HG03520 (cell line): ENCODE results near the gene PTPN3.
A peak's percentile ranks its signal among the peaks of the same experiment; 100 is the strongest.

ENCODE experiments used
- ATAC-seq: cut with Tn5 transposase; IDR thresholded peaks from one replicate; pipeline ENCODE4 v1.9.1; 2021; ENCODE audit warnings: mild to moderate bottlenecking, moderate library complexity; ENCODE audit not compliant: unreplicated experiment

PTPN3 gene

GRCh38 chr9:109428854-109429253 is 69.3 kb downstream of the PTPN3 start:
- no peak for ATAC-seq

GRCh38 chr9:109427886-109428285 is 70.2 kb downstream of the PTPN3 start:
- ATAC-seq = no peak

DNA sequence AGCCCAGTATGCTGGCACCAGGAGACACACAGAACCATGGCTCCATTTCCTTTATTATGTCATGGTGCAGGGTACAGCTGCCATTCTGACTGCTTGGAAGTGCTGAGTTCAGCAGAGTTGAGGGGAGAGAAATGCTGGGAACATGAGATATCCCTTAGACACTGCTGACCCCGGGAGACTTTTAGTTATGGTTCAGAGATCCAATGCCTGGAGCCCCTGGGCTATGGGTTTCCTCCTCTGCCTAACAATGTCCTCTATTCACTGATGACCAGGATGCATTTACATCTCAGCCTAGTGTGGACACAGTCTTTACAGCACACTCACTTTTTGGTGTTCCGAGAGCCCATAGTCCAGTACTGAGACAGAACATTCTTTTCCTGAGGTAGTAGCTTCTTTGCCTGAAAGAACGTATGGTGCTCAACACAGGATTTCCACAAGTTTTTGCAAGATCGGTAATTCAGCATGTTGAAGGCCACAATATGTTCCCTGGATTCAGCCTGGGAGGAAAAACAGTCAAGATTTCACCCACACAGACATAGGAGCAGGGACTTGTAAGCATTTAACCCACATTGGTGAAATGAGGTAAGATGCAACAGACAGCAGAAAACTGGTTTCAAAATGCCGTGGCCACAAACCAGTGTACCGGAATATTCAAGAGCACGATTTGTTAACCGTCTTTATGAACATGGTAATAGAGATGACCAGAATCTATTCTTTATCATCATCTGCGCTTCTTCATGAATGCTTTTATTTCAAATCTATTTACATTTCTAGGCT is 71.3 kb downstream of the PTPN3 start:
- ATAC-seq = no peak

- no peak for ATAC-seq
Measured at GRCh38 chr9:109424618-109425017, 73.5 kb downstream of the PTPN3 start.

DNA sequence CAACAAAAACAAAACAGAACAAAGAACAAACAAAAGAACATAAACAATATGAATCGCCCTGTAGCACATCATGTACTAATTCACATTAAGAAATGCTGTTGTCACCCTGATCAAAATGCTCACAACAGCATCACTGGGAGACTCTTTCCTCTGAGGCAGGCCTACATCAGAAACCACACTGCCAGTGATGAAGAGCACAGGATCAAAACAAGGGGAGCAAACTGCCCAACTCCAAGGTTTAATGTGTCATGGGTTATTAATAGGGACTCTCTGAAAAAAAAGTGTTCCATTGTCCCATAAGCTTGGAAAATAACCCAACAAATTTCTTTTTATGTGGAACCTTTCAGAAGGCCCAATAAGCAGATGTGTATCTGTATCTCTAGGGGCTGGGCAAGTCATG is 74.2 kb downstream of the PTPN3 start:
- ATAC-seq = no peak

DNA sequence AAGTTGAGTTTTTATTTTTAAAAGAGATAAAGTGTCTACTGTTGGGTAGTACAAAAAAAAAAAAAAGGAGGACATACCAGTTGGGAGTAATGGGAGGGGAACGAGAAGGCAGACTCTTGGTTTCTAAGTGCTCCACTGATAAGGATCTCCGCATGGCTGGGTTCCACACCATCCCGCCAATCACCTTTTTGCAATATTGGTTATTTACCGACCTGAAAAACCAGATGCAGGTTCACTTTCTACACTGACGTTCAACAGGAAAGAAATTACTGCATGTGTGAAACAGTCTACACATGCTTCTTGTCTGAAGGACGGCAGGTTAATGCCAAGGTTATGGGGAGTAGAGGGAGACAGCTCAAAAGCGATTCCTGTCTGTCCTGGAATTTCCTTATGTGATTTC is 75.5 kb downstream of the PTPN3 start:
- peak; percentile 73 for ATAC-seq

DNA sequence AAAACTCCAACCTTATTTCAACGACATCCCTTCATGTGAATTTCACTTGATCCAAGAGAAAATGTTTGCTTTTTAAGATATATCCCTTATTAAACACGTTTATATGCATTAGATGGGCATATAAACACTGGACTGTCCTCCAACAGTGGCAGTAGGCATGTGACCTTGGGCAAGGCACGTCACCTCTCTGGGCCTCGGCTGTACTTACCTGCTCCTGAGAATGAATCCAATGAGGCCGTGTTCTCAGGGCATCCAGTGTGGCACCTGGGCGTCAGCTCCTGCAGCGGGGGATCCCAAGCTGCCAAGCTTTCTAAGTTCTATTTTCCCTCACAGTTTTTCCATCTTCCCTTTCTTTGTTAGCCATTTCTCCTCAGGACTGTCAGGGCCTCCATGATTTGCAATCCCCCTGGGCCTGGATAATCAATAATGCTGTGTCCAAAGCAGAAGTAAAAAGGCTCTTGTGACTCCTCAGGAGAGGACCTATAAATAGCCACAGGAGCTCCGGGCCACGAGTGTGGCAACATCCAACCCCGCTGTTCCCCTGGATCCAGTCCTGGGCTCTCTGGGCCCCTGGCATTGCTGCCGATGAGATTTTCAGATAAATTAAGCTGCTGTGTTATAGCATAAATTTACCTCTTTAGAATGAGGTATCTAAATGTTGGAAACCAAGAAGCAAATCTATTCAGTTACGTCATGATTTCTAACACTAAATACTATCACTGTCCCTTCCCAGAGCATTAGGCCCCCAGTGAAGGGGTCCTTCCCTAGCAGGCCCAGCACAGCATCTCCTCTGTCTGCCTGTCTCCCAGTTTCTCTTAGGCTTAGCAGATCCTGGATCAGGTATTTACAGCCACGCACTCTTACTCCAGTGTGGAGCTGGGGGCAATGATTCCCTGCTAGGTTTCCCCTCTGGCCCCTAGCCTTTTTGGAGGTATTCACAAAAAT is 76.8 kb downstream of the PTPN3 start:
- no peak for ATAC-seq

DNA sequence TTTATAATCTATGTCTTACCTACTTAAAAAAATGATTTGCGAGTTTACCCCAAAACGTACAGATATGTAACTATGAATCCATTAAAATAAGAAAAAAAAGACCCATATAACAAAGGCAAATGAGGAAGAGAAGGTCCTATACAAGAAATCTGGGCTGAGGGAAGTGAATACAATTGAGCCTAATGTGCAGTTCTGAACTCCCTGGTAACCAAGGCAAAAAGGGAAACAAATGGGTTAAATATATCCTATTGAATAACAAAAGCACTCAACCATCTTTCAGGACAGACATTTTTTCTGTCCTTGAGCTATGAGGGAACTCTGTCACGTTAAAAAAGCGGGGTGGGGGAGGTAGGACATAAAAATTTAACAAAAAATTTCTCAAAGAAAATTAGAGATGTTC is 78.6 kb downstream of the PTPN3 start:
- ATAC-seq = no peak

DNA sequence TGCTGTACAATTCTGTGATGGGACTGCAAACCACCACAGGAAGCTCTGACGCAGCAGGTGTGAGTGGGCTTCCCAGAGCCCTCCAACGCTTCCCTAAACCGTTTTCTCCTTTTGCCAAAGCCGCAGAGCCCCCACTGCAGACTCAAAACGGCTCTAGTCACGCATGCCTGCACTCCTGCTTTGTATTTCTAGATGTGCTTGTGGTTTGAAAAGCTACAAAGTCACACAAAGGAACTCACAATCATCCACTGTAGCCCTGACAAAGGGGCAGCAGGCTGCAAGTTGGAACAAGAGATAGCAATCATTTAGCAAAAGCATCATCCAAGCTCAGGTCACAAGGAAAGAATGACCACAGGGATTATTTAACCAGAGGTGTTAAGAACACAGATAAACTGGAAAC is 79.3 kb downstream of the PTPN3 start:
- ATAC-seq = no peak

DNA sequence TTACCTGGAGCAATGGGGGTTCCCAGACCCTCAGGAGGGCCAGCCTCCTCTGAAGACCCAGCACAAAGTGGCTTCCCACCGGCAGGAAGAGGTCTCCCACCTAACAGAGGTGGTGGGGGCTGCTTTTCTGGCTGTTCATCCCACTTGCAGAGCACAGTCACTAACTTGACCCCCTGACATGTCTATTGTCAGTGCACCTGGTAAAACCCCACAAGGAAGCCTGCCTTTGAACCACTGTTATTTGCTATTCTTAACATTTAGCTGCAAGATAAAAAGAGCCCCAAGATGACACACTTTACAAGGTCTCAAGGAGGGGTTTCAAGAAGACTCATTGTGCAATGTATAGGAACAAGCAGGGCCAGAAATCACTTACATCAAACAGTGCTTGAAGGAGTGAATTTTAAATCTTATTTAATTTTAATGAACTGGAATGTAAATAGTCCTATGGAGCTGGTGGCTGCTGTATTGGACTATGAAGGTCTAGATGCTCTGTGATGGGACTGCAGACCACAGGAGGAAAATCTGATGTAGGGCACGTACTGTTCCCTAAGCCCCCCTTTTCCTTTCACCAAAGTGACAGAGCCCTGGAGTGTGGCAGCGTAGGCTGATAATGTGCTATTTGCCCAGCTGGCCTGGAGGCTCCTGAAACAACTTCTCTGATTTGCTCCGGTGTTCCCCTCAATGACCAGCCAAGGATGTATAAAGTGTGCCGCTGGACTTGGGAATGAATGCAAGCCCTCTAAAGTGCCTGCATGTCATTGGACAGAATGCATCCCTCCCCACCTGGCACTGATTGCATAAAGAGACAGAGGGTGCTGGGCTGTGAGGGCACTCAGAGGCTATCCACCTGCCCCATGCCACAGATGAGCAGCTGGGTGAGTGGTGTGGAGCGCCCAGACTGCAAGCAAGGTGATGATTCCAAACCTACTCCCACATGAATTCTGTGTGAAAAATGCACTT is 80.2 kb downstream of the PTPN3 start:
- no peak for ATAC-seq

DNA sequence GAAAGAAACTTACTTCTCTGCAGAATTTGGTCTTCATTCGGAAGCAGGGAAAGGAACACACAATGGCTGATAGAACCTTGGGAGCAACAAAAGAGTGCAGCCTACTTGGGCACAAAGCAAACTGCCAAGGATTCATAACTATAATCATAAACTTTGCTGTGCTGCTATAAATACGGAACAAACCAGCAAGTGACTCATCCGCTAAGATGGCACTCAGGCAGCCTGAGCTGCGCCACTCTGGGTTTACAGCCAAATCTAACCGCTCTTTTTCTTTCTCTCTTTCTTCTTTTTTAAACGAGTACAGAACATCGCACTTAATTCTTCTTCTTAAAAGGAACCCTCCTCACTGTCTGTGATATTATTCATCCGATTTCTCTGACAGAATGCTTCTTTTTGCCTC is 81.1 kb downstream of the PTPN3 start:
- no peak for ATAC-seq

DNA sequence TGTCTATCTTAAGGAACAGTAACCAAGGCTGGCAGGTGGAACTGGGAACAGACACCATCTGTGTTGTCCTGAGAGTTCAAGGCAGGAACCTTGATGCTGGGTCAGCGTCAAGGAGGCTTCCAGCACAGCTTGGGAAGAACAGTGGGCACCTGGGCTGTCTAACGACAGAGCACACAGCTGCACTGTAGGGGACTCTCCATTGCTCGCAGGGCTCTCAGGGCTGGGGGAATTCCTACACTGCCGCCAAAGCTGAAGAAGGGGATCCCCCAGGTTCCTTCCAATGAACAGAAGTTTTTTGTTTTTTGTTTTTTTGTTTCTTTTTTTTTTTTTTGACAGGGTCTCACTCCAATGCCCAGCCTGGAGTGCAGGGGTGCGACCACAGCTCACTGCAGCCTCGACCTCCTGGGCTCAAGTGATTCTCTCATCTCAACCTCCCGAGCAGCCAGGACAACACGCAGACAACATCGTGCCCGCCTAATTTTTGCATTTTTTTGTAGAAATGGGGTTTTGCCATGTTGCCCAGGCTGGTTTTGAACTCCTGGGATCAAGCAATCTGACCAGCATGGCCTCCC is 81.9 kb downstream of the PTPN3 start:
- no peak for ATAC-seq

DNA sequence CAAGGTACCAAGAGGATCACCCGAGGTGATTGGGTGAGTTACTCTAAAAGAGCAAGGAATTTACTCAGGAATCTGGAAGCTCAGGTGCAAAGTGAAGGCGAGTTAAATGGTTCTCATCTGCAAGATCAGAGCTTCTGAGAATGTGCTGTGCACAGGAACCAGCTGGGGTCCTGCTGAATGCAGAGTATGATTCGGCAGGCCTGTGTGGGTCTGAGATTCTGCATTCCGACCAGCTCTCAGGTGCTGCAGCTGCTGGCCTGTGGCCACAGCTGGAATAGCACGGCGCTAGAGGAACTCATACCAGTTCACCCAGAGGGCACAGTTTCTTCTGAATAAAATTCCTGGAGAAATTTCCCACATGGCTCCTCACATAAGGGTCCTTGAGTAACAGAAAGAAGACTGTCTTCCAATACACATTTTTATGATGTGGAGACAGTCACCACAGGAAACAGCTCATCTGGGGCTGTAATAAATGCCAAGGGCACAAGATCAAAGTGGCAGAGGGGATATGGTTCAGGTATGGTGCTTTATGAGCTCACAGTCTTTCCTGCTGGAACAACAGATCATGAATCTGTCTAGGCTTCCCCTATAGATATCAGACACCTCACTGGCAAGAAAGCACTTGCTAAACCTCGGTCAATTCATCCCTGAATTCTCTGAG is 83.9 kb downstream of the PTPN3 start:
- no peak for ATAC-seq

DNA sequence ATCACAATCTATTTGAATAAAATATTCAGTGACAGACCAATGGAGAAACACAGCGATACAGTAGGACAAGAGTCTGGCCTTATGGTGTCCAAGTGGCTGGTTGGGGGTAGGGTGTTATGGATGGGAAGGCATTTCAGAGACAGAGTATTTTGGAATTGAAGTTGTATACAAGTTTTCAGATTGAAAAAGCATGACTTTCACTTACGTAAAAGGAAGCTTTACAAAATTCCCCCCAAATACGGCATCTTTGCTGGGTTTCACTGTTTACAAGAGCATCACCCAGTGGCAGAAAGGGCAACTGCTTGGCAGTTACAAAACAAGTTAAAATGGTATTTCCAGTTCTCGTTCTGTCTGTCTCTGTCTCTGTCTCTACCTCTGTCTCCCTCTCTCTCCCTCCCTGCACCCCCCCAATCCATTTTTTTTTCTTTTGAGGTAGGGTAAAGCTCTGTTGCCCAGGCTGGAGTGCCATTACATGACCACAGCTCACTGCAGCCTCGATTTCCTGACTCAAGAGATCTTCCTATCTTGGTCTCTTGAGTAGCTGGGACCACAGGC is 86.2 kb downstream of the PTPN3 start:
- peak; percentile 42 for ATAC-seq

- peak; percentile 76 for ATAC-seq
Measured at GRCh38 chr9:109411069-109411761, 86.9 kb downstream of the PTPN3 start.

DNA sequence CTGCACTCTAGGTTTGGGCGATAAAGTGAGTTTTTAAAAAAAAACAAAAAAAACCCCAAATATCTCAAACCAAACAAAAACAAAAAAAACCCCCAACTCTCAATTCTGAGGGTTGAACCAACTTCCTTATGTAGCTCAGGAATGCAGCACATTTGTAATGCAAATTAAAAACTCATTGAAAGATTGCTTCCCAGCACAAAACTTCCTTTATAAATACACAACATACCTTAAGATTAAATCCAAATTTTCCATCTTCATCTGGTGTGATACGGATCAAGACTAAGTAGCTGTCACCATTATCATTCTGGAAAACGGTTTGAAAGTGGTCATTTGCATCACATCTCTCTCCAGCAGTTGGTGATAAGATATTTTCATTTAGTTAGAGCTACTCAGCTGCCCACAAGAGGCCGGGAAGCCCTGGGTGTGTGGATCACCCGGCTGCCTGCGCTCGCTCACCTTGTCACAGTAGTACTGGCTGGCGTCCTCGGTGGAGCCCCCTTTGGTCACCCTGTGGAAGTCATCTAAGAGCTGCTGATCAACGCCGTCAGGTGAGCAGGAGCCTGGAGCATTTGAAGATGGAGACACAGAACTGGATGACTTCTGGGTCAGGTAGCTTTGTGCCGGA is 88.2 kb downstream of the PTPN3 start:
- ATAC-seq = no peak

DNA sequence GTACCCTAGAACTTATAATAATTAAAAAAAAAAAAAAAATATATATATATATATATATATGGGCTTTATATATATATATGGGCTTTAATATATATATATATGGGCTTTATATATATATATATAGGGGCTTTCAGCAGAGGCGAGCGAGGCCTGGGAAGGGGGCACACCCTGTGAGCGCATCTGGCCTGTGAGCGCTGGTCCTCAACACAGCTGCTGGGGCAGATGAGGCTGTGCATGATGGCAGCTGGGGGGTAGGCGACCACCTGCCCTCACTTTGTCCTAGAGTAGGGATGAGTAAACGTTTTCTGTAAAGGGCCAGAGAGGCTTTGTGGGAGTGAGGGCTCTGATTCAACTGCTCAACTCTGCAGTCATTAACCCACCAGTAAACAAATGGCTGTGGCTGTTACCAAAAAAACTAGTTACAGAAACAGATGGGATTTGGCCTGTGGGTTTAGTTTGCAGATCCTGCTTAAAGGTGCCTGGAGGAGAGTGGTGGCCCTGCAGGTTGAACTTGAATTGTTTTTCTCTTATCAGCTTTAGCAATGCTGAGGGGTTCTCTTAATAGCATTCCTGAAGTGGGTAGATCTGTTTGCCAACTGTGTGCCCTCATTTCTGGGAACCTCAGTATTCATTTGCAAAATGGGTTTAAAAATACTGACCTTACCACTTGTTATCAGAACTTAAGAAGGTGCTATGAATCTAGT is 89.2 kb downstream of the PTPN3 start:
- no peak for ATAC-seq

DNA sequence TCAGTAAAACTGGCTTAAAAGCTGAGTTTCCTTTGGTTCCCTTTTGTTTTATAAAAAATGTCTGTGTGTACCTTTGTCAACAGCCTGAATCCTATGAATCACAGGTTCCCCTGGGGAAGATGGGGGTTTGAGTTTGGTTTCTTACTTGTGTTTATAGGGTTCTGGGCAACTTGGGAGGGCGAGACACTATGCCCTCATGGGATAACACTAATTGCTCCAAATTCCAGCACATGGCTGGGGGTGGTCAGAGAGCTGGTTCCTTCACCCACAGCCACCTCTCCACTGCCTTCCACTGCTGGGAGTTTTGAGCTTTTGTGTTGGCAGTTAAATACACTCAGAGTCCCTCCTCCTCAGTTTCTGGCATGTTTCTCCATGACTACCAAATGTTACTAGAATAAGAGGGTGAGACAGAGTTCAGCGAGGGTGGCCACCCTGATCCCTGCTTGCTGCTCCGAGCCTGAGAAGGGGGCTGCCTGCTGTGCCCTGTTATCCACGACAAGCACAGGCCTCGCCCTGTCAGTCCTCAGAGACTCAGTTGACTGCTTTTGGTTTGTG is 94.3 kb downstream of the PTPN3 start:
- ATAC-seq = no peak
